HG03196 (cell line): ENCODE results near the gene ANAPC13.

ENCODE experiments used
- ATAC-seq: cut with Tn5 transposase; IDR thresholded peaks from one replicate; pipeline ENCODE4 v1.9.1; 2021; ENCODE audit not compliant: unreplicated experiment

ANAPC13 gene

GRCh38 chr3:134485718-134486576, at the start of gene ANAPC13, which contains the start of gene CEP63:
TSS of gene ANAPC13 (minus strand) at chr3:134485985. CDS start at chr3:134482904, 3,081 bp downstream.
TSS of gene CEP63 (plus strand) at chr3:134486057. CDS start at chr3:134495321, 9,264 bp downstream.
- peak; percentile 79 for ATAC-seq

- ATAC-seq, result no peak
These were observed 49.6 kb upstream of the ANAPC13 start for GRCh38 chr3:134535186-134535970.

- no peak for ATAC-seq
These were observed 47.7 kb upstream of the ANAPC13 start for GRCh38 chr3:134533493-134533892.

GRCh38 chr3:134527538-134528186, 41.9 kb upstream of the ANAPC13 start:
- no peak for ATAC-seq

- ATAC-seq, result no peak
These were observed 41.3 kb upstream of the ANAPC13 start for GRCh38 chr3:134527037-134527436.

GRCh38 chr3:134526319-134526718, 40.5 kb upstream of the ANAPC13 start:
- ATAC-seq, result no peak

GRCh38 chr3:134525293-134525692, 39.5 kb upstream of the ANAPC13 start:
- no peak for ATAC-seq

- ATAC-seq, result no peak
These were observed 36.8 kb upstream of the ANAPC13 start for GRCh38 chr3:134522541-134522940.

- no peak for ATAC-seq
These were observed 32.0 kb upstream of the ANAPC13 start for GRCh38 chr3:134517791-134518190.

- no peak for ATAC-seq
These were observed 31.1 kb upstream of the ANAPC13 start for GRCh38 chr3:134516905-134517304.

GRCh38 chr3:134511500-134511899, 25.7 kb upstream of the ANAPC13 start:
- no peak for ATAC-seq

GRCh38 chr3:134505485-134505884, 19.7 kb upstream of the ANAPC13 start:
- ATAC-seq, result no peak

GRCh38 chr3:134504132-134504531, 18.3 kb upstream of the ANAPC13 start:
- ATAC-seq, result no peak

GRCh38 chr3:134503266-134503665, 17.5 kb upstream of the ANAPC13 start:
- no peak for ATAC-seq

- no peak for ATAC-seq
These were observed 10.8 kb upstream of the ANAPC13 start for GRCh38 chr3:134496471-134497071.

GRCh38 chr3:134495980-134496379, 10.2 kb upstream of the ANAPC13 start:
- no peak for ATAC-seq

GRCh38 chr3:134494495-134494894, 8.7 kb upstream of the ANAPC13 start:
- no peak for ATAC-seq

GRCh38 chr3:134487406-134487805, 1.6 kb upstream of the ANAPC13 start:
- no peak for ATAC-seq

- ATAC-seq, result no peak
These were observed 824 bp upstream of the ANAPC13 start for GRCh38 chr3:134486577-134487041.

- peak; percentile 9 for ATAC-seq
These were observed 589 bp downstream of the ANAPC13 start for GRCh38 chr3:134485075-134485717.
